Erythroblast (primary cell): ENCODE measurements around the gene ENPEP.

ENCODE experiments used
- GATA1 ChIP-seq: IDR thresholded peaks from 2 replicates; pipeline ENCODE4 v1.6.1; 2011; ENCODE audit warnings: low read depth, mild to moderate bottlenecking, control low read depth, low read length, moderate library complexity
- POLR2A ChIP-seq: IDR thresholded peaks from 2 replicates; pipeline ENCODE4 v1.6.1; 2011; ENCODE audit warnings: mild to moderate bottlenecking, low read length

- TF ChIP-seq POLR2A: no peak
- TF ChIP-seq GATA1: no peak
Observed at GRCh38 chr4:110543577-110543976, 67.6 kb downstream of the ENPEP start.
